Chondrocyte (in vitro differentiated cells): ENCODE results near the gene LYZL2. TPM values are rescaled to one million over a fixed set of nuclear protein-coding genes. Genes with fewer than 3 reads are reported as not detected.

Experiments
- DNase-seq: peaks from one replicate; pipeline ENCODE4 v3.0.0; 2021; ENCODE audit warnings: mixed read lengths, low spot score
- H3K27ac Mint-ChIP-seq: one replicate; pipeline ENCODE4 v1.8.0; 2021; ENCODE audit warnings: mild to moderate bottlenecking, moderate library complexity, mixed read lengths; ENCODE audit not compliant: unreplicated experiment
- H3K27me3 Mint-ChIP-seq: 2 replicates; pipeline ENCODE4 v1.8.0; 2021; ENCODE audit warnings: low read depth, mixed read lengths
- H3K36me3 Mint-ChIP-seq: 2 replicates; pipeline ENCODE4 v1.8.0; 2021; ENCODE audit warnings: low read depth, mixed read lengths
- H3K4me1 Mint-ChIP-seq: 2 replicates; pipeline ENCODE4 v1.8.0; 2021; ENCODE audit warnings: low read depth, mild to moderate bottlenecking, mixed read lengths
- H3K4me3 Mint-ChIP-seq: one replicate; pipeline ENCODE4 v1.8.0; 2021; ENCODE audit warnings: mild to moderate bottlenecking, moderate library complexity, mixed read lengths; ENCODE audit not compliant: unreplicated experiment
- H3K9me3 Mint-ChIP-seq: 2 replicates; pipeline ENCODE4 v1.8.0; 2021; ENCODE audit warnings: low read depth, mixed read lengths
- total RNA-seq: library from RNA; stranded (reverse); gene quantifications from 3 replicates; pipeline ENCODE4 v1.2.1, GENCODE V29; 2021
- TF ChIP-seq, protein P1 (sequence below): fragments of 200-600 bp; sonication (generic); IDR thresholded peaks from 2 replicates; pipeline ENCODE4 v1.5.0; 2021; ENCODE audit warnings: antibody characterized with exemption, mild to moderate bottlenecking, moderate library complexity

Gene LYZL2
- total RNA-seq, 1 donor from 2014 or later, result not detected

DNA sequence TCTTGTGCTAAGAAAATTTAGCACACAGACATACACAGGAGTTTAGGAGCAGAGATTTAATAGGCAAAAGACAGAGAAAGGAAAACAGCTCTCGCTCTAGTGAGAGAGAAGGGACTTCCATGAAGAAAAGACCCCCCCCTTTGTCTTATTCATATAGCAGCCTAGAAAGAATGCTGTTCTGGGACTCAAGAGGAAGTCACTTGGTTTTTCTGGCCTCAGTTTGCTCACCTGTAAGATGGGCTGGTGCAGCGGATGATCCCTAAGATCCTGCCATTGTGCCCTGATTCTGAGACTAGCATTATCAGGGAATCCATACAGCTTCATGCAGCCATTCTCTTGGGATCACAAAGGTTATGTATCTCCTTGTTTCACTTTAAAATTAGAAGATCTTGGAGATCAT is 42.7 kb downstream of the LYZL2 start:
- Mint-ChIP-seq H3K9me3 (no peaks in the 10 kb centered on the region), H3K27ac (no peak overlapping the region), H3K27me3 (peaks cover 2% of the 10 kb centered on the region), H3K4me3 (no peak overlapping the region), H3K4me1 (peaks cover 9% of the 10 kb centered on the region), H3K36me3 (no peaks in the 10 kb centered on the region)
- TF ChIP-seq, protein P1, sequence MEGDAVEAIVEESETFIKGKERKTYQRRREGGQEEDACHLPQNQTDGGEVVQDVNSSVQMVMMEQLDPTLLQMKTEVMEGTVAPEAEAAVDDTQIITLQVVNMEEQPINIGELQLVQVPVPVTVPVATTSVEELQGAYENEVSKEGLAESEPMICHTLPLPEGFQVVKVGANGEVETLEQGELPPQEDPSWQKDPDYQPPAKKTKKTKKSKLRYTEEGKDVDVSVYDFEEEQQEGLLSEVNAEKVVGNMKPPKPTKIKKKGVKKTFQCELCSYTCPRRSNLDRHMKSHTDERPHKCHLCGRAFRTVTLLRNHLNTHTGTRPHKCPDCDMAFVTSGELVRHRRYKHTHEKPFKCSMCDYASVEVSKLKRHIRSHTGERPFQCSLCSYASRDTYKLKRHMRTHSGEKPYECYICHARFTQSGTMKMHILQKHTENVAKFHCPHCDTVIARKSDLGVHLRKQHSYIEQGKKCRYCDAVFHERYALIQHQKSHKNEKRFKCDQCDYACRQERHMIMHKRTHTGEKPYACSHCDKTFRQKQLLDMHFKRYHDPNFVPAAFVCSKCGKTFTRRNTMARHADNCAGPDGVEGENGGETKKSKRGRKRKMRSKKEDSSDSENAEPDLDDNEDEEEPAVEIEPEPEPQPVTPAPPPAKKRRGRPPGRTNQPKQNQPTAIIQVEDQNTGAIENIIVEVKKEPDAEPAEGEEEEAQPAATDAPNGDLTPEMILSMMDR, result no peak
- DNase-seq, result no peak

DNA sequence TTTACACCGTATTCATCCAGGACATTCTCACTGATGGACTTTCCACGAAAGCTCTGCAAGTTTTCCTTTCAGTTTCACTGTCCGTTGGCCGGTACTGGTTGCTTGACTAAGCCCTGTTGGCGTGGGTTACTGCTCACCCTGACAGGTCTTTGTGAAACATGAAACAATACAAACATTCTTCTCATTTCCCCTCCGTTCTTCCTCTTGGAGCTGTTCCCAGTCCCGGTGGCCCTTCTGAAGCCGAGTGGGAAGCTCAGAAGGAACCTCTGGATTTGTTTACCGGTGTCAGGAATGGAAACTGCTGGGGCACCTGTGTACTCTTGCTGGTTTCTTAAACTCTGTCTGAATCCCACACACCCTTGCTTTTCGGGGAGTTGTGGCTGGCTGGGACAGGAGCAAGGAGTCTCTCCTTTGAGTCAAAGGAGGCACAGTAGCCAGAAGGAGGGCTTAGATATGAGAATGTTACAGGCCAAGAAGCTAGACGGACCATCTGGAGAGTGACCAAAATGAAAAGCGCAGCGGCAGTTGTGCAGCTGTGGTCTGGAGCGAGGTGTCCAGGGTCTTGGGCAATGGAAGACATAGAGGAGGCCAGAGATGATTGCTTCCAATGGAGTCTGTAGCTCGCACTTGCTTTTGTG is 45.7 kb downstream of the LYZL2 start:
- peaks cover 2% of the 10 kb centered on the region for H3K27me3 Mint-ChIP-seq

DNA sequence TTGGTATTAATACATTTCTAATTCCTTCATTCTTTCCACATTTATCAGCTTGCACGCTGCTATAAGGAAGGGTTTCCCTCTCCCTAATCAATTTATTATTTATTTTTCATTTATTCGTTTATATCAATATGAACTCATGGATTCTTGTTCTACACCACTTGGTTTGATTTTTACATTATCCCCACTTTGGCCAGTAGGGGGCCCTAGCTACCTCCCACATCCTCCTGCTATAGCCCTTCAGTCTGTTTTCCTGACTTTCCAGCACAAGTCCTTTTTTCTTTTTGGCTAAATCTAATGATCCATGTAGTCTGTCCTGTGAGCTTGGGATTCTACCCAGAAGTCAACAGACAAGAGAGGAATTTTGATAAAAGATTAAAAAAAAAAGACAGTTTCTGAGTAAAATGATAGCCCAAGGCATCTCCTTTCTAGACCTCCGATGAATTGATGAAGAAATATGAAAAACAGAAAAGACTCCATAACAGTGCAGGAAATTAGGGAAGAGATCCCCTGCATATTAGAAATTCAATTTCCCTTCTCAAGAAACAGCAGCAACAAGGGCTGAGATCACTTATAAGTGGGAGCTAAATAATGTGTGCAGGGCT is 47.7 kb downstream of the LYZL2 start:
- DNase-seq, result no peak
- no peaks in the 10 kb centered on the region for H3K9me3 Mint-ChIP-seq
- H3K4me1 Mint-ChIP-seq, result peaks cover 9% of the 10 kb centered on the region
- no peak overlapping the region for H3K4me3 Mint-ChIP-seq
- H3K27me3 Mint-ChIP-seq, result peaks cover 2% of the 10 kb centered on the region
- no peak overlapping the region for H3K27ac Mint-ChIP-seq
- TF ChIP-seq, protein P1, result peak; percentile 85
- no peaks in the 10 kb centered on the region for H3K36me3 Mint-ChIP-seq

More for the DNA sequence above, 45.7 kb downstream of the LYZL2 start:
- Mint-ChIP-seq H3K4me1 (peaks cover 9% of the 10 kb centered on the region), H3K4me3 (peak overlapping the region; percentile 63), H3K9me3 (no peaks in the 10 kb centered on the region), H3K36me3 (no peaks in the 10 kb centered on the region), H3K27ac (peak overlapping the region; percentile 88)
- DNase-seq, result no peak
- TF ChIP-seq, protein P1, result no peak

DNA sequence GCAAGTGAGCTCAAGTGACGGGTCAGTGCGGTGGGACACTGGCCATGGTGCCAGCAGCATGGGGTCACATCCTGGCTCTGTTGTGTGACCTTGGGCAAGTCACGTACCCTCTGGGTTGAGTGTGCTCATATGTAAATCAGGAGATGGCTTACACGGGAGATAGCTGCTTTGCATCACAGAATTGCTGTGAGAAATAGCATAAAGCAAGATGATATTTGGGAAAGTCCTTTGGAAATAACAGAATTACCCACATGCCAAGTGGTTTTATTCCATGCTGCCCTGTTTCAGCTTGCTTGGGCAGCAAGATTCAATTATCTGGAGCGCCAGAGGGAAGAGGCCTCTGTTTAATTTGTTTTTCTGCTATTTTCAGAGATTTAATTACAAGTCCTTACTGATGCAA is 48.9 kb downstream of the LYZL2 start:
- peaks cover 9% of the 10 kb centered on the region for H3K4me1 Mint-ChIP-seq
- no peaks in the 10 kb centered on the region for H3K9me3 Mint-ChIP-seq
- H3K27me3 Mint-ChIP-seq, result peaks cover 3% of the 10 kb centered on the region
- TF ChIP-seq, protein P1, result no peak
- no peak for DNase-seq
- H3K36me3 Mint-ChIP-seq, result no peaks in the 10 kb centered on the region
- no peak overlapping the region for H3K4me3 Mint-ChIP-seq
- H3K27ac Mint-ChIP-seq, result no peak overlapping the region

DNA sequence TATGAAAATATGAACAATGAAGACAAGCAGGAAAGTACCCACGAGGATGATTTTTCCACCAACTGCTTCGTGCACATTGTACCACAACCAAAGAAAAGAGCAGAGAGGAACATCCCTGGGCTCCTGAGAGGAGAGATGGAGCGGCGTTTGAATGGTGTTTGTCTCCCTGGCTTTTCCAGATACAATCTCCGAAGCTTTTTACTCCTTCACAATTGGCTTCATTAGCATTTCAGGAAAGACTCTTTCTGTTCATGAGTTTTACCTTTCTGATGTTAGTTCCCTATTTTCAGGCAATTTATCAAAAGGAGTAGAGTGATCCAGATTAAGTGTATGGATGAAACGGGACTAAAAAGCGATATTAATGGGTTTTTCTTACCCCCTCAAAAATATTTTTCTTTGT is 49.3 kb downstream of the LYZL2 start:
- TF ChIP-seq, protein P1, result no peak
- Mint-ChIP-seq H3K27me3 (peaks cover 3% of the 10 kb centered on the region), H3K4me1 (peaks cover 9% of the 10 kb centered on the region), H3K36me3 (no peaks in the 10 kb centered on the region), H3K4me3 (no peak overlapping the region), H3K27ac (no peak overlapping the region), H3K9me3 (no peaks in the 10 kb centered on the region)
- no peak for DNase-seq
